ENCODE results near the gene PLCB4.

The PLCB4 gene

DNA sequence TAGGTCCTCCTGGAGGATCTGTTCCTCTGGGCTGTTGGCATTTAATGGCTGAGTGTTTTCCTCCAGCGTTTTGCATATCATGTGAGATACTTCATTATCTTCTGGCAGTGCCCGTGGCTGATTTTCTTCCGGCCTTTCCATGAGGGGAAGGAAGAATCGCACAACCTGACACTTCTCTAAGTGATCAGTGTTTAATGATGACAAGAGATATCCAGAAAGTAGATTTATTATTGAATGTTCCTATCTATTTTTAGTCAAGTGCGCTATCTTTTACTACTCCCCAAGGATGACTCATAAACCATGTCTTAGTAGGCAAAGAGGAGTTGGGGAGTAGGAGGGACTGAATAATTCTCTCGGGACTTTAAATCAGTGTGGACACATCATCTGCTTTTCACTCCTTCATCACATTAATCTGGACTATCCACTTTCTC, 149.7 kb downstream of the PLCB4 start:
- in situ Hi-C loops (cut with HindIII; ENCODE audit: low pct_ligation_motif_present, low sequenced_read_pairs), result no loop called here
- Histone ChIP-seq H3K27ac (no peak overlapping the region), H3K4me3 (ENCODE audit: low read depth, low read length) (no peak overlapping the region), H3K36me3 (replicated peaks) (no peaks in the 10 kb centered on the region), H3K27me3 (replicated peaks) (no peaks in the 10 kb centered on the region)
- TF ChIP-seq, protein P1, sequence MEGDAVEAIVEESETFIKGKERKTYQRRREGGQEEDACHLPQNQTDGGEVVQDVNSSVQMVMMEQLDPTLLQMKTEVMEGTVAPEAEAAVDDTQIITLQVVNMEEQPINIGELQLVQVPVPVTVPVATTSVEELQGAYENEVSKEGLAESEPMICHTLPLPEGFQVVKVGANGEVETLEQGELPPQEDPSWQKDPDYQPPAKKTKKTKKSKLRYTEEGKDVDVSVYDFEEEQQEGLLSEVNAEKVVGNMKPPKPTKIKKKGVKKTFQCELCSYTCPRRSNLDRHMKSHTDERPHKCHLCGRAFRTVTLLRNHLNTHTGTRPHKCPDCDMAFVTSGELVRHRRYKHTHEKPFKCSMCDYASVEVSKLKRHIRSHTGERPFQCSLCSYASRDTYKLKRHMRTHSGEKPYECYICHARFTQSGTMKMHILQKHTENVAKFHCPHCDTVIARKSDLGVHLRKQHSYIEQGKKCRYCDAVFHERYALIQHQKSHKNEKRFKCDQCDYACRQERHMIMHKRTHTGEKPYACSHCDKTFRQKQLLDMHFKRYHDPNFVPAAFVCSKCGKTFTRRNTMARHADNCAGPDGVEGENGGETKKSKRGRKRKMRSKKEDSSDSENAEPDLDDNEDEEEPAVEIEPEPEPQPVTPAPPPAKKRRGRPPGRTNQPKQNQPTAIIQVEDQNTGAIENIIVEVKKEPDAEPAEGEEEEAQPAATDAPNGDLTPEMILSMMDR (IDR thresholded peaks at IDR 0.05; ENCODE audit: low read depth, low read length, missing control alignments), result no peak
- DNase-seq, result peak; percentile 35

DNA sequence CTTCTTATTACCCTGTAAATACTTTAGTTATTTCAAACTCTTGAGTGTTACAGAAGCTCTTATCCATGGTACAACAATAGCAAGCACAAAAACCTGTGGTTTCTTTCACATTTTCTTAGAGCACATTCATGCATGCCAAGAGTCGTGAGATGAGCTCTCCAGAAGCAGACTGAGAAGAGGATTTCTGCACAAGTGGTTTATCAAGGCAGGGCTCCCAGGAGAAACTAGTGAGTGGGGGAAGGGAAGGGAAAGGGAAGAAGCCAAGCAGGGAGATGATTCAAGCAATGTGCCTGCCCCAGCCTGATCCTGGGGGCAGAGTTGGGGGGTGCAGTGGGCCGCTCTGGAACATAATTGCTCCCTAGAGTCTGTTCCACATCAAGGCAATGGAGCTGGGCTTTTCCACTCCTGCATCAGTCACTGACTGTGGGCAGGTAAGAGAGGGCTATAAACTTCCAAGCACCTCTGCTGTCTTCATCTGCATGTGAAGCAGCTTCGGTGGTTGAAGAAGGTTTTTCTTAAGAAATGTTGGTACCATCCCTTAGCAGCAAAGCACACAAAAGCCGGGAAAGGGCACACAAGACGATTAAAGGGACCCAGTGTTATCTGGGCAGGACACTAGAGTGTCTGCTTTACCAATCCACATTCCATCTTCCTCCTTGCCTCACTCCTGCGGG, 152.1 kb downstream of the PLCB4 start:
- DNase-seq, result peak; percentile 75
- in situ Hi-C loops (cut with HindIII; ENCODE audit: low pct_ligation_motif_present, low sequenced_read_pairs), result no loop called here
- no peak overlapping the region for H3K27ac ChIP-seq
- no peaks in the 10 kb centered on the region for H3K36me3 ChIP-seq (replicated peaks)
- H3K4me3 ChIP-seq (ENCODE audit: low read depth, low read length), result no peak overlapping the region
- TF ChIP-seq, protein P1 (IDR thresholded peaks at IDR 0.05; ENCODE audit: low read depth, low read length, missing control alignments), result no peak
- no peaks in the 10 kb centered on the region for H3K27me3 ChIP-seq (replicated peaks)

DNA sequence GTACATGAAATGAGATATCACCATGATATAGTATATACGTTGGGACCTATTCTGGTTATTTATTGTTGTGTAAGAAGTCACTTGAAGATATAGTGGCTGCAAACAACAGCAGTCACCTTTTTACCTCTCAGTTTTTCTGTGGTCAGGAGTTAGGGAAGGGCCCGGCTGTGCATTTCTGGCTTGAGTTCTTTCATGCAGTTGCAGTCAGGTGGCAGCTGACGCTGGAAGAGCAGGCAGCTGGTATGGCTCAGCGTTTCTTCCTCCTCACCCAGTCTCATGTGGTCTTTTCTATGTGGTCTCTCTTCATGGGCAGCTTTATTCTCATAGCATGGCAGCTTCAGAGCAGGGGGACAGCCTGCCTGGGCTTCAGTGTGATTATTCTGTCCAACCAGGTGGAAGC, 154.4 kb downstream of the PLCB4 start:
- Histone ChIP-seq H3K27ac (no peak overlapping the region), H3K4me3 (ENCODE audit: low read depth, low read length) (no peak overlapping the region), H3K36me3 (replicated peaks) (no peaks in the 10 kb centered on the region), H3K27me3 (replicated peaks) (no peaks in the 10 kb centered on the region)
- in situ Hi-C loops (cut with HindIII; ENCODE audit: low pct_ligation_motif_present, low sequenced_read_pairs), result no loop called here
- DNase-seq, result no peak
- TF ChIP-seq, protein P1 (IDR thresholded peaks at IDR 0.05; ENCODE audit: low read depth, low read length, missing control alignments), result no peak

DNA sequence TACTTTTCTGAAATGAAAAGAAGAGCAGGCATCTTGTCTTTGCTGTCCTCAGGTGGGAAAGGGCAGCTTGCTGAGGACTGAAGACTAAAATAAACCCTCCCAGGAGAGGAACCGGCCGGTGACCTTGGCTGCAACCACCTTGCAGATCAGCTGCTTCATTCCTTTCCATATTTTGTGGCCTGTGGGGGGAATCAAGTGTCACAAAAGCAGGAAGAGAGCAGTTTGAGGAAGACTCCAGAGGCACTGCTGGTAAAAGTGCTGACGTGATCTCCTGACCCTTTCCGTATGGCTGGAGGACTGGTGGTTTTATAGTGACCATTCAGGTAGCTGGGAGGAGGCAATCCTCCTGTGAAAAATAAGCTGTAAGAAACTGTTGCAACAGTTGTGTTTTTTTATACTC, 157.0 kb downstream of the PLCB4 start:
- Histone ChIP-seq H3K27me3 (replicated peaks) (no peaks in the 10 kb centered on the region), H3K4me3 (ENCODE audit: low read depth, low read length) (no peak overlapping the region), H3K36me3 (replicated peaks) (no peaks in the 10 kb centered on the region), H3K27ac (no peak overlapping the region)
- no peak for DNase-seq
- in situ Hi-C loops (cut with HindIII; ENCODE audit: low pct_ligation_motif_present, low sequenced_read_pairs), result no loop called here
- TF ChIP-seq, protein P1 (IDR thresholded peaks at IDR 0.05; ENCODE audit: low read depth, low read length, missing control alignments), result no peak

DNA sequence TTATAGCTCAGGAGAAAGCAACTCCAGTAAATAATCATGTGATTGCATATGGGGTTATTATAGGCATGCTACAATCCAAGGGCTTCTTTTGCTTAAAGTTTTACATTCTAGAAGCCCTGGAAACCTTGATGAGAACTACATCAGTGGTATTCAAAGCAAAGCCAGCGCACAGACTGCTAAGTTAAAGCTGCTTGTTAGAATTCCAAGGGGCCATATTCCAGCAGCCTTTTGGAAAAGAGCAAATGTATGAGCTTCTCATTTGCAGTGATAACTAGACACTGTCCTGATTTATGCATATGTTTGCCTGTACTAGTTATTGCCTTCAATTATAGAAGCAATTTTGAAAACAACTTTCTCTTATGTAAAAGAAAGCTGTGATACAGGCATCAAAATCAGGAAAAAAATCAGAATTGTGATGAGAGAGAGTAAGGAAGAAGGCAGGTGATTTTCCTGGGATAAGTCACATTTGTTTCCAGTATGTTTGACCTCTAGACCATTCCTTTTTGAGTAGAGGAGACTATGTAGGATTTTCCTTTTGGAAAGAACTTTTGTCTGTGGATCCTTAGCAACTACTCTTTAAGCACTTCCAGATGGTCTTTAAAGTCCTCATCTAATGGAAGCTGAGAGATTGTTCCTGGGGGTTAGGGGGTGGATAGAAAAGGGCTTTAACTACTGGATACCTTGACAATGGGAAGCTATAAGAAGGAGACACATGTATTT, 159.2 kb downstream of the PLCB4 start:
- no peak overlapping the region for H3K27ac ChIP-seq
- no peak overlapping the region for H3K4me3 ChIP-seq (ENCODE audit: low read depth, low read length)
- in situ Hi-C loops (cut with HindIII; ENCODE audit: low pct_ligation_motif_present, low sequenced_read_pairs), result no loop called here
- DNase-seq, result no peak
- TF ChIP-seq, protein P1 (IDR thresholded peaks at IDR 0.05; ENCODE audit: low read depth, low read length, missing control alignments), result no peak
- no peaks in the 10 kb centered on the region for H3K36me3 ChIP-seq (replicated peaks)
- no peaks in the 10 kb centered on the region for H3K27me3 ChIP-seq (replicated peaks)
